Measurements from ENCODE around the gene GPR6.
A peak's percentile ranks its signal among the peaks of the same experiment; 100 is the strongest.

Gene GPR6, protein sequence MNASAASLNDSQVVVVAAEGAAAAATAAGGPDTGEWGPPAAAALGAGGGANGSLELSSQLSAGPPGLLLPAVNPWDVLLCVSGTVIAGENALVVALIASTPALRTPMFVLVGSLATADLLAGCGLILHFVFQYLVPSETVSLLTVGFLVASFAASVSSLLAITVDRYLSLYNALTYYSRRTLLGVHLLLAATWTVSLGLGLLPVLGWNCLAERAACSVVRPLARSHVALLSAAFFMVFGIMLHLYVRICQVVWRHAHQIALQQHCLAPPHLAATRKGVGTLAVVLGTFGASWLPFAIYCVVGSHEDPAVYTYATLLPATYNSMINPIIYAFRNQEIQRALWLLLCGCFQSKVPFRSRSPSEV

DNA sequence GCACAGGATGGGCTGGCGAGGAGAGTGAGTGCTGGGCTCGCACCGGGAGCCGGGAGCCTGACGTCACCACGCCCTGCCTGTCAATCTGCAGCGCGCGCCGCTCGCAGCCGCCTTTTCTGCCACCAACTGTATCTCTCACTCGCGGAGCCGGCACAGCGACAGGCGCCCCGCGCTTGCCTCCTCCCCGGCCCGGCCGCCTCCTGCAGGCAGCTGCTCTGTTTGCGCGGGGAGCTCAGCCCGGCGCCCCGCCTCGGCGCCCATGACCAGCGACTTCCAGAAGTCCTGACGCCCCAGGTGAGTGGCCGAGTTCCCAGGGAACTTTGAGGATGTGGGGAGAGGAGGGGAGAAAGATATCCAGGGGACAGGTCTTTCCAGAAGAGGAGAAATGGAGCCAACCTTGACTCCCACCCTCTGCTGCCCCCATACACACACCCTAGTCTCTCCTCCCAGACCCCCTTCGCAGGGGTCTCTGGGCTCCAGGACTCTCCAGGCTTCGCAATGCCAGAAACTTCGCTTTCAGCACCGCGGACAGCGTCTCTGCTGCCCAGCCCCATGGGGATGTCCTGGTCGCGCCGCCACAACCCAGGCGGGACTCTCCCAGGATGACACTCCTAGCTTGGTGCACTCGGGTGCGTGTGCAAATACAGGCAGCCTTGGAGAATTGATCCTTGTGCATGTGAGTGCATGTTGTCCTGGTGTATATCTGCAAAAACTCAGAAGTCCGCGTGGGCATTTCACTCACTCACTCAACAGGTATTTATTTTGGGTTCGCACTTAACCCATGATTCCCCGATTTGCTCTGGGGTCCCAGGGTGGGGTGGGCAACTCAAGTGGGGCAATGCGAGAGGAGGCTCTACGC is at the start of gene GPR6:
Gene GPR6, plus strand, starts transcription at position 138 of the 859 bp plus-strand sequence. CDS start 802 bp downstream, outside the sequence.
- H3K4me3 ChIP-seq (ENCODE audit: low read depth, low read length) = no peak within 1 kb of the TSS
- peak; percentile 0 for DNase-seq (ENCODE audit: low read depth)

DNA sequence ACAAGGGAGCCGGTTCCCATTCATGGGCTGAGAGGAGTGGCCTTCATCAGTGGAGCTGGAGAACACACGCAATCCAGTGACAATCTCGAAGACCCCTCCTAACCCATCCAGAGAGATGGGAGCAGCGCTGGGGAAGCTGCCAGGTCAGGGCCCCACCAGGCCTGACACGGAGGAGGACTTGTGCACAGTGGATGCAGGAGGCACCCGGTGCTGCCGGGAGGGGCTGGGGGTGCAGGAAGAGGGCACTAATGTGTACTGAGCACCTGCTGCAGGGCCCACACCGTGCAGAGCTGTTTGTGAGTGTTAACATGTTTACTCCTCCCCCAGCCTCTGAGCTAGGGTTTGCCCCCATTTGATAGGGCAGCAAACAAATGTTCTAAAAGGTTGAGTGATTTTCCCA is 43.8 kb upstream of the GPR6 start:
- no peak overlapping the region for H3K4me3 ChIP-seq (ENCODE audit: low read depth, low read length)
- DNase-seq (ENCODE audit: low read depth) = no peak

DNA sequence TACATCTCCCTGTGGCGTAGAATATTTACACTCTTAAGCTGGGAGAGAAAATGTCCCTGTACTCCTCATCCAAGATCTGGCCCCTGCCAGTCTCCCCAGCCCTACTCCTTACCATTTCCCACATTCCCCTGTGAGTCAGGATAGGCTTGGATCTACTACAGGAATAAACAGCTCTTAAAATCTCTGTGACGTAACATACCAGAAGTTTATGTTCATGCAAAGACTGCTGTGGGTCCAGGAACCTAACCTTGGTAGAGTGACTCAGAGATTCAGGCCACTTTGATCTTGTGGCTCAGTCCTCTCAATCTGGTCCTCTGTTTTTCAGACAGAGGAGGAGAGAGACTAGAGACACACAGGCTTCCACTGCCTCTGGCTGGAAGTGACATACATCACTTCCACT is 38.5 kb upstream of the GPR6 start:
- no peak for DNase-seq (ENCODE audit: low read depth)
- H3K4me3 ChIP-seq (ENCODE audit: low read depth, low read length) = no peak overlapping the region

DNA sequence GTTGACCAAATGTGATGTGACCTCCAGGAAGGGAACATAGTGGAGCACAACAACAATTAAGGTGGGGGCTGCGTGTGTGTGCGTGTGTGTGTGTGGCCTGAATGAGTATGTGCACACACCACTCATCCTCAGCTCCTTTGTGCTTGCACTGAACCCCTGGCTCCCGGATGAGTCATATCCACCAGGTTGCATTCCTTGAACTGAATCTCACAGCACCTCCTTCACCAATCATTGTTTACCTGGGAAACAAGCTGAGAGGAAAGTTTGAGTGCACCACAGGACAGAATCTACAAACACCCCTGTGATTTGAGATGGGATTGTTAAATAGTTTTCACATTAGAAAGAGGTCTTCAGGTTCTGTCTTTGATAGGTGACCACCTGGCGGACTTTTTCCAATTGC is 33.7 kb upstream of the GPR6 start:
- H3K4me3 ChIP-seq (ENCODE audit: low read depth, low read length) = no peak overlapping the region
- no peak for DNase-seq (ENCODE audit: low read depth)

DNA sequence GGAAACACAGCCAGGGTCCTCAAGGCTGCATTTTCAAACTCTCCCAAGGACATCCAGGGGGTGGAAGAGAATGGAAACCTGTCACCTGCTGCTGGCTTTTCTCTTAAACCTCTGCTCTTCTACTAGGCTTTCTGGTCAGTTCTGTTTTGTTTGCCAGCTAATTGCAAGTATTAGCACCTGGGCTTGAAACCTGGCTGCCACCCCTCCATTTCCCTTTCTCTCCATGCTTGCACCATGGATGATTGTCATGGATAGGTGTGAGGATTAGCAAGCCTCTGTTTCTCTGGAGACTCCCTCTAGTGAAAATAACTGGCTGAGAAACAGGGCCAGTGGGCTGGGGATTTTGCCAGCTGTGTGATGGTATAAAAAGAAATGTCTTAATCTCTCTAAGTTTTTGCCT is 33.0 kb upstream of the GPR6 start:
- no peak overlapping the region for H3K4me3 ChIP-seq (ENCODE audit: low read depth, low read length)
- no peak for DNase-seq (ENCODE audit: low read depth)

DNA sequence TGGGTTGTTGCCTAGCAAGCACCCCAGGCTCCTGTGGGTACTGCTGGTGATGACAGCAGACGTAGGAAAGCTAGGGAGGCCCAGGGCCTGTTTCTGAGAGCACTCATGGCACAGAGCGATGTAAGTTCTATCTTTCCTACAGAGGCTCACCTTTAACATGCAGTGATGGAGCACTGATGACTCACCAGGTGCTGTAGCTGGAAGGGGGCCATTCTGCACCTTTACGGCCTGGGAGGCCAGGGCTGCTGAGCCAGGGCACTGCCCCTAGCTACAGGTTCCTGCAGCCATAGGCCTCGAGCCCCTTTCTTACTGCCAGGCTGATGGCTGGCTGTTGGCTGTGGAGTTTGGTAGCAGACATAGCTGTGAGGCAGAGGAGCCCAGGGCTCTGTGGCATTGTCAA is 31.1 kb upstream of the GPR6 start:
- H3K4me3 ChIP-seq (ENCODE audit: low read depth, low read length) = no peak overlapping the region
- DNase-seq (ENCODE audit: low read depth) = no peak

DNA sequence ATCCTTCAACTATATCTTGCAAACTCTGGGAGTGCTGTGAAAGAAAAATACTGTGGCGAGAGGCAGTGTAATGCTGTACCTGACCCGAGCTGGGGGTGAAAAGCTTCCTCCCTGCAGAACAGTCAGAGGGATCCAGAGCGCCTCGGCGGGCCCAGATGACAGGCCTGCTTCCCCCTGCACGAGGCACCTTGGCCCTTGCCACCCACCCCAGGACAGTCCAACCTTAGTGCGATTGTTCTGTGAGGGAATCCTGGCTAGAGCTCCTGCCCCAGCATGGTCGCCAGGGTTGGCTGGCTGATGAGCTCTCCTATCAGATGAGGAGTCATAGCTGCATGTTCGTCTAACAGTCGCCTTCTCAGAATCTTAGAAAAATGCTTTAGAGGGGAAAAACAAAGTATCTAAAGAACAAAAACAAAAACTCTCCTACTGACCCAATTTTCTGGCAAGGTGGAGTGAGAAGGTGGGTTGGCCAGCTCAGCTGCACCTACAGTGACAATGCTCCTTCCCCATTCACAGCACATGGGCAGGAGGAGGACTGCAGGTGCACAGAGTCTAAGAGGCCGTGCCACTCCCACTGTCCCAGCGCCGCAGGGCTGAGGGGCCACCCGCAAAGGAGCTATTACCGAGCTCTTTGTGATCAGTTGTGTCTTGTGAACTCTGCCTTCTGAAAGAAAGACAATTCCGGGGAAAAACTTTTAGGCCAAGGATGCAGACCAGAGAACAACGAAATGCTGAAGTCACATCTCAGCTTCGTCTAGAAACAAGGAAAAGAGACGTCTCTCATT is 28.6 kb upstream of the GPR6 start:
- no peak overlapping the region for H3K4me3 ChIP-seq (ENCODE audit: low read depth, low read length)
- DNase-seq (ENCODE audit: low read depth) = no peak

DNA sequence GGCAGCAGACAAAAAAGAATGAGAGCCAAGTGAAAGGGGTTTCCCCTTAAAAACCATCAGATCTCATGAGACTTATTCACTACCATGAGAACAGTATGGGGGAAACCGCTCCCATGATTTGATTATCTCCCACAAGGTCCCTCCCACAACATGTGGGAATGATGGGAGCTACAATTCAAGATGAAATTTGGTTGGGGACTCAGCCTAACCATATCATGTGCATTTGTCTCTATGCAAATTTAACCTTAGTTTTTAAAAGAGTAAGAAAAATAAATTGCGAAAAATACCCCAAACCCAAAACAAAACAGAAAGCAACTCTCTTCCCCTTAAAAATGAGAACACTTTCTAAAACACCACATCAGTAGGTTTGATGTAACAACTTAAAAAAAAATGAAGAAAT is 22.6 kb upstream of the GPR6 start:
- no peak for DNase-seq (ENCODE audit: low read depth)
- no peak overlapping the region for H3K4me3 ChIP-seq (ENCODE audit: low read depth, low read length)

DNA sequence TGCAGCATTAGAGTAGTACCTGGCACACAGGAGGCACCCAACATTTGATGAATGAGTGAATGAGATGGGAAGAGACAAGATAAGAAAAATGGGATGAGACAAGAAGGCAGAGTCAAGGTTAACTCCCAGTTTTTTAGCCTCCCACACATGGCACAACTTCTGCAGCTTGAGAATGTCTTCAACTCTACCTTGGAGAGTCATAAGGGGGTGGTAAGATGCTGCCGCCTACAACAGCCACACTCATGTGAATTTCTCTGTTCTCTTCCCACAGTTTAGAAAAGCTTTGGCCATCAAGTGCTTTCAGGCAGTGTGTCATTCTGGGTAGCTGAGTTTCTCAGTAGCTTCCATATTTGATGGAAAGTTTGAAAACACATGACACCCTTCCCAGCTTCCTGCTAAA is 19.5 kb upstream of the GPR6 start:
- H3K4me3 ChIP-seq (ENCODE audit: low read depth, low read length) = no peak overlapping the region

DNA sequence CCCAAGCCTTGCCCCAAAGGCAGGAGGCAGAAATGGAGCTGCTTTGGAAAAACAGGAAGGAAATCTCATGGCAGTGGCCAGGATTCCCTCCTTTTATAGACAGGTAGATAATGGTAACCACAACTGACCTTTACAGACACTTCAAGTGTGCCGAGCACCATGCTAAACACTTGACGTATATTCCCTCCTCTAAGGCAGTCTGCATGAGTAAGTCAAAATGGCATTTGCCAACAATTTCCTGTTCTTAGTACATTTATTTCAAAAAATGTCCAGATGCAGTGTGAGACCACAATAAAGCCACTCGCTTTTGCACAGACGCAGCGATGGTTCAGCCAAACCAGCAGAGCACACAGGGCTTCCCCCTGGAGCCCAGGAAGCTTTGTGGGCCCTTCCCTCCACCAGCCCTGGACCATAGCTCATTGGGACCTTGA is 16.5 kb upstream of the GPR6 start:
- no peak overlapping the region for H3K4me3 ChIP-seq (ENCODE audit: low read depth, low read length)

More for the DNA sequence above, 19.5 kb upstream of the GPR6 start:
- no peak for DNase-seq (ENCODE audit: low read depth)

DNA sequence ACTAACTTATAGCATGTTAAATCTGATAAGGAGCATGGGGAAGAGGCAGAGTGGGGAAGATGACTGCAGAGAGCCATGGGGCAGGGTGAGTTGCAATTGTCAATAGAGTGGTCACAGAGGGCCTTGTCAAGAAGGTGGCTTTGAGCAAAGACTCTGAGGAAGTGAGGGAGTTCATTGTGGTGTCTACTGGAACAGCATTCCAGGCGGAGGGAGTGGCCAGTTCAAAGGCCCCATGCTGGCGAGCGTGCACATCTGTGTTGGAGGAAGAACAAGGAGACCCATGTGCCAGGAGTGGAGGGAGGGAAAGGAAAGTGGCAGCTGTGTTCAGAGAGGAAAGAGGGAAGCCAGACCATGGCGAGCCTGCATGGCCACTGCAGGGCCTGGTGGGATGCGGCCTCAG is 15.8 kb upstream of the GPR6 start:
- DNase-seq (ENCODE audit: low read depth) = no peak

More for the DNA sequence above, 16.5 kb upstream of the GPR6 start:
- no peak for DNase-seq (ENCODE audit: low read depth)

DNA sequence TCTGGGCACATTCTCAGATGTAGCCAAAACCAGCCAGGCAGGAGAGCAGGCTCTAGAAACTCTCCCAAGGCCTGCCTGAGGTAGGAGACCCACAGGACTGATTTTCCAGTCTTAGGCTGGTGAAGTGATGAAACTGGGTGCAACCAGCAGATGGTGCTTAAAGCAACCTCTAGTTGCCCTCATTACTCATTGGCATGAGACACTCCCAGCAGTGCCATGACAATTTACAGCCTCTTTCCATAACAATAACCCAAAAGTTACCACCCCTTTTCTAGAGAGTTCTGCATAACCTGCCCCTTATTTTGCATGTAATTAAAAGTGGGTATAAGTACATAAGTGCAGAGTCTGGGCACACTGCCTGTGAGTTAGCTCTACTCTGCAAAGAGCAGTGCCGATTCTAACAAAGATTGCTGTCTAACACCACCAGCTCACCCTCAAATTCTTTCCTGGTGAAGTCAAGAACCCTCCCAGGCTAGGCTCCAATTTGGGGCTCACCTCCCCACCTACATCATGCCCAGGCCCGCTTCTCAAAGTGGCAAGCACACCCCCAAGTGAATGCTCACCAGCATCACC is 14.4 kb upstream of the GPR6 start:
- DNase-seq (ENCODE audit: low read depth) = no peak
- no peak overlapping the region for H3K4me3 ChIP-seq (ENCODE audit: low read depth, low read length)

More for the DNA sequence above, 15.8 kb upstream of the GPR6 start:
- H3K4me3 ChIP-seq (ENCODE audit: low read depth, low read length) = no peak overlapping the region

DNA sequence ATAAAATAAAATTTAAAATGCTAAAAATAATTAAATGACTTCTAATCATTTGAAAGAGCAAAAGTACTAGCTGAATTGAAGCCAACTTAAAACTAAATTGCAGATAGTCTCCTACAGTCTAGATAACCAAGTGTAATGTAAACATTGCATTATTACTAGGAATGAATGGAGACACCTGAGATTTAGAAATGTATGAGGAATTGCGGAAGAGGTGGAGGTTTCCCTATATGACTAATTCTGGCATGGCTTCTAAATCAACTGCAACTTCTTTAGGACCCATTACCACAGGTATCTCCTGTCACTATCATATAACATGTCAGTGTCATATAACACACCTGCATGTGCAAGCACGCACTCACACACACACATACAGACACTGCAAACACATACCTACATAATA is 13.2 kb upstream of the GPR6 start:
- no peak for DNase-seq (ENCODE audit: low read depth)
- H3K4me3 ChIP-seq (ENCODE audit: low read depth, low read length) = no peak overlapping the region

DNA sequence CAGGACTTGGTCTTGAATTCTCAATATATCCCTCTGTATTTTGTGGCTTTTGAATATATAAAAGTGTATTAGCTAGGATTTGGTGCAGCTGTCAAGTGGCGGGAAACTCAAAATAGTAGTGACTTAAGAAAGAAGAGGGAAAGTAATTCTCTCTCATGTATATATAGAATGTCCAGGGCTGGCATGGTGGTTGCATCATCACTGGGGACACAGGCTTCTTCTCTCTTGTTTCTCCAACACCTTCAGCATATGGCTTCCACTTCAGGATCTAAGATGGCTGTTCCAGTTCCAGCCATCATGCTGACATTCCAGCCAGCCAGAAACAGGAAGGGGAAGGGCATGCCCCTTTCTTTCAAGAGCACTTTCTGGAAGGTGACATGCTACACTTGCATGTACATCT is 11.8 kb upstream of the GPR6 start:
- DNase-seq (ENCODE audit: low read depth) = no peak
- H3K4me3 ChIP-seq (ENCODE audit: low read depth, low read length) = no peak overlapping the region

DNA sequence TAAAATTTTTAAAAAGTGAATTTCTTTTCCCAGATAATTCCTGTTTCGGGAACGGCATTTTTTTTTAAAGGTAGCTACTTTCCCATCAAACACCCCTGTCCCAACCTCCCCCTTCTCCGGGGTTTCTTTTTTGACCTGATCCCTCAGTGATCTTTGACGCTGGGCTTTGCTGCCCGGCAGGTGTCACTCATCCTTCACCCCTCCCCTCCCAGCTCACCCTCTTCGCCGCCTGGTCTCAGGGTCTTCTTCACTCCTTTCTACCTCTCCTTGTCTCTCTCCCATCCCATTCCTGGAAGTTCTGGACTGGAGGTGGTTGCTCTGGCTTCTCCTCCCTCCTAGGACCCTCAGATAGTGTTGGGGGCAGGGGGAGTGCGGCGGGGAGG is 329 bp upstream of the GPR6 start:
- no peak for DNase-seq (ENCODE audit: low read depth)
- no peak overlapping the region for H3K4me3 ChIP-seq (ENCODE audit: low read depth, low read length)

DNA sequence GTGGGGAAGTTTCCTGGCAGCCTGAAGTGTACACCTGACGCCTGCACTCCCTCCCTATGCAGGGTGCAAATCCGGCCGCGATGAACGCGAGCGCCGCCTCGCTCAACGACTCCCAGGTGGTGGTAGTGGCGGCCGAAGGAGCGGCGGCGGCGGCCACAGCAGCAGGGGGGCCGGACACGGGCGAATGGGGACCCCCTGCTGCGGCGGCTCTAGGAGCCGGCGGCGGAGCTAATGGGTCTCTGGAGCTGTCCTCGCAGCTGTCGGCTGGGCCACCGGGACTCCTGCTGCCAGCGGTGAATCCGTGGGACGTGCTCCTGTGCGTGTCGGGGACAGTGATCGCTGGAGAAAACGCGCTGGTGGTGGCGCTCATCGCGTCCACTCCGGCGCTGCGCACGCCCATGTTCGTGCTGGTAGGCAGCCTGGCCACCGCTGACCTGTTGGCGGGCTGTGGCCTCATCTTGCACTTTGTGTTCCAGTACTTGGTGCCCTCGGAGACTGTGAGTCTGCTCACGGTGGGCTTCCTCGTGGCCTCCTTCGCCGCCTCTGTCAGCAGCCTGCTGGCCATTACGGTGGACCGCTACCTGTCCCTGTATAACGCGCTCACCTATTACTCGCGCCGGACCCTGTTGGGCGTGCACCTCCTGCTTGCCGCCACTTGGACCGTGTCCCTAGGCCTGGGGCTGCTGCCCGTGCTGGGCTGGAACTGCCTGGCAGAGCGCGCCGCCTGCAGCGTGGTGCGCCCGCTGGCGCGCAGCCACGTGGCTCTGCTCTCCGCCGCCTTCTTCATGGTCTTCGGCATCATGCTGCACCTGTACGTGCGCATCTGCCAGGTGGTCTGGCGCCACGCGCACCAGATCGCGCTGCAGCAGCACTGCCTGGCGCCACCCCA is 1.2 kb downstream of the GPR6 start:
- H3K4me3 ChIP-seq (ENCODE audit: low read depth, low read length) = no peak overlapping the region
- DNase-seq (ENCODE audit: low read depth) = no peak

DNA sequence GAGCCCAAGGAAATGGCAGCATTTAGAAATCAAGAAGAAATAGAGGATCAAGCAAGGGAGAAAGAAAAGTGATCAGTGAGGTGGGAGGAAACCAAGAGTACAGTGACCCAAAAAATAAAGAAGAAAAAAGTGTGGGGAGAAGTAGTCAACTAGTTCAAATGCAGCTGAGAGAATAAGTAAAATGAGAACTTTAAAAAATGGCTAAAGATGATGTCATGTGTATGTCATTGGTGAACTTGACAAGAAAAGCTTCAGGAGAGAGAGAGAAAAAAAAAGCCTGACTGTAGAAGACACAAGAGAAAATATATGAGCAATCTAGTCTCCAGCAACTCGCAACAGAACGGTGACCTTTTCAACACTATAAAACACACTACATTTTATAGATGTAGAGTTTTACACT is 6.3 kb downstream of the GPR6 start:
- no peak for DNase-seq (ENCODE audit: low read depth)
- no peak overlapping the region for H3K4me3 ChIP-seq (ENCODE audit: low read depth, low read length)

DNA sequence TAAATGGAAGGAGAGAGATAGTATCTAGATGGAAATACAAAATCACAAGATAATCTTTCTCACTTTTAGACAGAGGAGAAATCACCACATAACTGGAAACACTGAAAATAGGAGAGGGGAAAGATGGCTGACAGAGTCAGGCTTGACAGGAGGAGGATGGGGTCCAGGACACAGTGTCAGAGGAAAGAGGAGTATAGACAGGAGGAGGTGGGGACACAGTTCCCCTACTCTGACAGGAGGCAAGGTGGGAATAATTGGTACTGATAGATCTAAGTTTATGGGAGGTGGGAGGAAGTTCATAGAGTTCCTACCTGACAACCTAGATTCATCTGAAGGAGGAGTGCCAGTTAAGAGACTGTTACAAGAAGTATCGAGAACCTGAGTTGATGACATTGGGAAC is 9.1 kb downstream of the GPR6 start:
- H3K4me3 ChIP-seq (ENCODE audit: low read depth, low read length) = no peak overlapping the region
- DNase-seq (ENCODE audit: low read depth) = no peak

All from skeletal muscle cell (primary cell).